Fibroblast of upper back skin (primary cell): Measurements from ENCODE around the gene GULP1.
"Not testable (repeated sequence)": the region's sequence is repeated elsewhere in the genome, so short reads cannot be mapped to it uniquely, and the experiment has no call there.

Experiments
- DNase-seq: peaks from one replicate; pipeline ENCODE4 v3.0.0-alpha.2; 2013

GULP1 gene

GRCh38 chr2:188293601-188294351 is 2.1 kb downstream of the GULP1 start:
- DNase-seq = peak; percentile 82

GRCh38 chr2:188294352-188294926 is 2.8 kb downstream of the GULP1 start:
- no peak for DNase-seq

GRCh38 chr2:188295067-188295685 is 3.5 kb downstream of the GULP1 start:
- no peak for DNase-seq

GRCh38 chr2:188297978-188298377 is 6.3 kb downstream of the GULP1 start:
- no peak for DNase-seq

GRCh38 chr2:188298937-188299371 is 7.3 kb downstream of the GULP1 start:
- not testable (repeated sequence) for DNase-seq

GRCh38 chr2:188303363-188304031 is 11.8 kb downstream of the GULP1 start:
- peak; percentile 86 for DNase-seq

- no peak for DNase-seq
Measured at GRCh38 chr2:188305271-188305670, 13.6 kb downstream of the GULP1 start.

GRCh38 chr2:188306271-188306670 is 14.6 kb downstream of the GULP1 start:
- peak; percentile 34 for DNase-seq

GRCh38 chr2:188307850-188308283 is 16.2 kb downstream of the GULP1 start:
- no peak for DNase-seq

- DNase-seq = no peak
Measured at GRCh38 chr2:188308483-188308882, 16.8 kb downstream of the GULP1 start.

- no peak for DNase-seq
Measured at GRCh38 chr2:188309364-188309763, 17.7 kb downstream of the GULP1 start.

GRCh38 chr2:188314314-188315054 is 22.8 kb downstream of the GULP1 start:
- DNase-seq = no peak

GRCh38 chr2:188315750-188316149 is 24.1 kb downstream of the GULP1 start:
- DNase-seq = no peak

- no peak for DNase-seq
Measured at GRCh38 chr2:188316342-188316741, 24.7 kb downstream of the GULP1 start.

GRCh38 chr2:188316791-188317423 is 25.2 kb downstream of the GULP1 start:
- no peak for DNase-seq

- DNase-seq = no peak
Measured at GRCh38 chr2:188318161-188318749, 26.6 kb downstream of the GULP1 start.

GRCh38 chr2:188319838-188320237 is 28.2 kb downstream of the GULP1 start:
- DNase-seq = no peak

- DNase-seq = no peak
Measured at GRCh38 chr2:188320861-188321260, 29.2 kb downstream of the GULP1 start.

- DNase-seq = peak; percentile 68
Measured at GRCh38 chr2:188322569-188323551, 31.2 kb downstream of the GULP1 start.

GRCh38 chr2:188324067-188324466 is 32.4 kb downstream of the GULP1 start:
- DNase-seq = no peak

- DNase-seq = no peak
Measured at GRCh38 chr2:188326290-188326668, 34.6 kb downstream of the GULP1 start.
